DND-41 (cell line): Measurements from ENCODE around the gene IGSF1.

Experiments used
- EZH2 ChIP-seq: IDR thresholded peaks from 3 replicates; pipeline ENCODE4 v1.6.1; 2012; ENCODE audit warnings: borderline replicate concordance, low read depth, mild to moderate bottlenecking, moderate library complexity, low read length, inconsistent platforms; ENCODE audit not compliant: severe bottlenecking
- TF ChIP-seq, protein P1 (sequence below): IDR thresholded peaks from 2 replicates; pipeline ENCODE4 v1.5.1; 2012; ENCODE audit warnings: borderline replicate concordance, low read length, moderate library complexity, mild to moderate bottlenecking; ENCODE audit not compliant: poor library complexity, severe bottlenecking; ENCODE audit errors: extremely low read depth

DNA sequence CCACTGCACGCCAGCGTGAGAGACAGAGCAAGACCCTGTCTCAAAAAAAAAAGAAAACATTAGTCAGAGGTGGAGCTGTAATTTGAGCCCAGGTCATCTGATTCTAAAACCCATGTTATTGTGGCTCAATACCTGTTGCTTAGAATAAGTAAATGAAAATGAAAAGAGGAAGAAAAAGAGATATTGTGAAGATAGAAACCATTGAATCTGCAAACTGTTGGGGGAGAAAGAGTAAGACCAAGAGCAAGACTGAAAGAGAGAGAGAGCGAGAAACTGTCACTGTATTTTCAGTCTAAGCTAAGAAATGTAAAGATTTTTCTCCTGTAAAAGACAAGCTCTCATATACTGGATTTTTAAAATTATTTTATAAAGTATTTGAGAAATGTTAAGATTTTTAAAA, 9.7 kb upstream of the IGSF1 start:
- TF ChIP-seq, protein P1, sequence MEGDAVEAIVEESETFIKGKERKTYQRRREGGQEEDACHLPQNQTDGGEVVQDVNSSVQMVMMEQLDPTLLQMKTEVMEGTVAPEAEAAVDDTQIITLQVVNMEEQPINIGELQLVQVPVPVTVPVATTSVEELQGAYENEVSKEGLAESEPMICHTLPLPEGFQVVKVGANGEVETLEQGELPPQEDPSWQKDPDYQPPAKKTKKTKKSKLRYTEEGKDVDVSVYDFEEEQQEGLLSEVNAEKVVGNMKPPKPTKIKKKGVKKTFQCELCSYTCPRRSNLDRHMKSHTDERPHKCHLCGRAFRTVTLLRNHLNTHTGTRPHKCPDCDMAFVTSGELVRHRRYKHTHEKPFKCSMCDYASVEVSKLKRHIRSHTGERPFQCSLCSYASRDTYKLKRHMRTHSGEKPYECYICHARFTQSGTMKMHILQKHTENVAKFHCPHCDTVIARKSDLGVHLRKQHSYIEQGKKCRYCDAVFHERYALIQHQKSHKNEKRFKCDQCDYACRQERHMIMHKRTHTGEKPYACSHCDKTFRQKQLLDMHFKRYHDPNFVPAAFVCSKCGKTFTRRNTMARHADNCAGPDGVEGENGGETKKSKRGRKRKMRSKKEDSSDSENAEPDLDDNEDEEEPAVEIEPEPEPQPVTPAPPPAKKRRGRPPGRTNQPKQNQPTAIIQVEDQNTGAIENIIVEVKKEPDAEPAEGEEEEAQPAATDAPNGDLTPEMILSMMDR: no peak
- TF ChIP-seq EZH2: no peak
